PC-3 (cell line): ENCODE measurements around the gene RBL1. TPM values are rescaled to one million over a fixed set of nuclear protein-coding genes. Genes with fewer than 3 reads are reported as not detected.

Experiments
- ATAC-seq: fragments of 200-7000 bp; cut with Tn5 transposase; 2 replicates; pipeline ENCODE4 v1.9.1; 2020; ENCODE audit warnings: mild to moderate bottlenecking, moderate library complexity
- Bru-seq: library from RNA; stranded (reverse); fragments of 400-500 nt; gene quantifications from one replicate; lab custom pipeline; 2021; lab: Mats Ljungman, UMichigan
- BruChase-seq, 2 experiments: library from RNA; stranded (reverse); fragments of 400-500 nt; gene quantifications; one replicate each; lab custom pipeline; 2021; lab: Mats Ljungman, UMichigan
- BruUV-seq: library from RNA; stranded (reverse); fragments of 400-500 nt; replicated peaks from 2 replicates; lab custom pipeline; 2021; lab: Mats Ljungman, UMichigan
- CTCF ChIA-PET: fragments of 300-600 bp; sonication (Branson Sonifier 250); formaldehyde crosslinking; loops from one replicate; lab custom pipeline; 2022; ENCODE audit warnings: antibody characterized with exemption; lab: Charles Lee
- POLR2A ChIA-PET: fragments of 300-600 bp; sonication (Branson Sonifier 250); formaldehyde crosslinking; loops from one replicate; lab custom pipeline; 2022; ENCODE audit warnings: antibody characterized with exemption; ENCODE audit not compliant: unreplicated experiment; lab: Charles Lee
- DNase-seq: peaks from one replicate; pipeline ENCODE4 v3.0.0-alpha.2; 2015
- H2AFZ ChIP-seq: fragments of 300-600 bp; sonication (generic); 2 replicates; pipeline ENCODE4 v1.6.0; 2016; ENCODE audit warnings: antibody characterized with exemption, low read length
- H3F3A ChIP-seq: fragments of 300-600 bp; sonication (generic); one replicate; pipeline ENCODE4 v1.6.0; 2017; ENCODE audit warnings: antibody characterized with exemption, low read length, control low read depth, mild to moderate bottlenecking; ENCODE audit not compliant: unreplicated experiment
- H3K27ac ChIP-seq: fragments of 300-600 bp; sonication (generic); 2 replicates; pipeline ENCODE4 v1.5.1; 2016; ENCODE audit warnings: mild to moderate bottlenecking, low read length
- H3K27me3 ChIP-seq: fragments of 300-600 bp; sonication (generic); 2 replicates; pipeline ENCODE4 v1.6.1; 2016; ENCODE audit warnings: low read length, mixed read lengths
- H3K36me3 ChIP-seq: fragments of 300-600 bp; sonication (generic); 2 replicates; pipeline ENCODE4 v1.6.1; 2016; ENCODE audit warnings: low read depth, mixed run types, low read length, mixed read lengths
- H3K4me1 ChIP-seq: fragments of 300-600 bp; sonication (generic); 2 replicates; pipeline ENCODE4 v1.5.1; 2016; ENCODE audit warnings: low read length; ENCODE audit not compliant: insufficient read depth
- H3K4me2 ChIP-seq: fragments of 300-600 bp; sonication (generic); 2 replicates; pipeline ENCODE4 v1.6.0; 2016; ENCODE audit warnings: low read length
- H3K4me3 ChIP-seq: fragments of 300-600 bp; sonication (generic); 2 replicates; pipeline ENCODE4 v1.5.1; 2016; ENCODE audit warnings: mild to moderate bottlenecking, low read length, mixed read lengths
- H3K79me2 ChIP-seq: fragments of 300-600 bp; sonication (generic); 2 replicates; pipeline ENCODE4 v1.6.1; 2017; ENCODE audit warnings: low read length, mixed read lengths
- H3K9ac ChIP-seq: fragments of 300-600 bp; sonication (generic); 2 replicates; pipeline ENCODE4 v1.6.0; 2016; ENCODE audit warnings: mild to moderate bottlenecking, low read length
- H3K9me2 ChIP-seq: fragments of 300-600 bp; sonication (generic); replicated peaks from 2 replicates; pipeline ENCODE4 v1.6.1; 2016; ENCODE audit warnings: mixed run types, low read length, mixed read lengths
- H3K9me3 ChIP-seq: fragments of 300-600 bp; sonication (generic); 2 replicates; pipeline ENCODE4 v1.6.1; 2016; ENCODE audit warnings: low read length, mixed read lengths
- H4K20me1 ChIP-seq: fragments of 300-600 bp; sonication (generic); 2 replicates; pipeline ENCODE4 v1.6.1; 2016; ENCODE audit warnings: low read length, mixed read lengths
- EZH2 ChIP-seq: fragments of 300-600 bp; sonication (generic); IDR thresholded peaks from one replicate; pipeline ENCODE4 v1.6.1; 2017; ENCODE audit warnings: antibody characterized with exemption, mild to moderate bottlenecking, low read length; ENCODE audit not compliant: unreplicated experiment
- EZH2phosphoT487 ChIP-seq: fragments of 300-600 bp; sonication (generic); IDR thresholded peaks from 2 replicates; pipeline ENCODE4 v1.6.1; 2018; ENCODE audit warnings: mild to moderate bottlenecking, antibody characterized with exemption, low read length, borderline replicate concordance
- intact Hi-C: fragments of 100-400 bp; cut with micrococcal nuclease; formaldehyde crosslinking; loops from 2 replicates; pipeline ENCODE4 v1.9.0; 2023
- long read RNA-seq: library from polyadenylated mRNA; unstranded; transcript quantifications from one replicate; pipeline ENCODE4 v2.0.0, GENCODE V29; 2021; ENCODE audit not compliant: unreplicated experiment
- total RNA-seq: library from RNA; depleted of rRNA; stranded (reverse); fragments of >200 nt; gene quantifications from 2 replicates; pipeline ENCODE4 v1.2.3, GENCODE V29; 2014; rRNA removed
- TF ChIP-seq, protein P1 (sequence below): fragments of 300-600 bp; sonication (generic); conservative IDR thresholded peaks from 2 replicates; pipeline ENCODE4 v1.5.1; 2017; ENCODE audit warnings: antibody characterized with exemption, low read depth, mild to moderate bottlenecking, low read length

RBL1 gene, protein sequence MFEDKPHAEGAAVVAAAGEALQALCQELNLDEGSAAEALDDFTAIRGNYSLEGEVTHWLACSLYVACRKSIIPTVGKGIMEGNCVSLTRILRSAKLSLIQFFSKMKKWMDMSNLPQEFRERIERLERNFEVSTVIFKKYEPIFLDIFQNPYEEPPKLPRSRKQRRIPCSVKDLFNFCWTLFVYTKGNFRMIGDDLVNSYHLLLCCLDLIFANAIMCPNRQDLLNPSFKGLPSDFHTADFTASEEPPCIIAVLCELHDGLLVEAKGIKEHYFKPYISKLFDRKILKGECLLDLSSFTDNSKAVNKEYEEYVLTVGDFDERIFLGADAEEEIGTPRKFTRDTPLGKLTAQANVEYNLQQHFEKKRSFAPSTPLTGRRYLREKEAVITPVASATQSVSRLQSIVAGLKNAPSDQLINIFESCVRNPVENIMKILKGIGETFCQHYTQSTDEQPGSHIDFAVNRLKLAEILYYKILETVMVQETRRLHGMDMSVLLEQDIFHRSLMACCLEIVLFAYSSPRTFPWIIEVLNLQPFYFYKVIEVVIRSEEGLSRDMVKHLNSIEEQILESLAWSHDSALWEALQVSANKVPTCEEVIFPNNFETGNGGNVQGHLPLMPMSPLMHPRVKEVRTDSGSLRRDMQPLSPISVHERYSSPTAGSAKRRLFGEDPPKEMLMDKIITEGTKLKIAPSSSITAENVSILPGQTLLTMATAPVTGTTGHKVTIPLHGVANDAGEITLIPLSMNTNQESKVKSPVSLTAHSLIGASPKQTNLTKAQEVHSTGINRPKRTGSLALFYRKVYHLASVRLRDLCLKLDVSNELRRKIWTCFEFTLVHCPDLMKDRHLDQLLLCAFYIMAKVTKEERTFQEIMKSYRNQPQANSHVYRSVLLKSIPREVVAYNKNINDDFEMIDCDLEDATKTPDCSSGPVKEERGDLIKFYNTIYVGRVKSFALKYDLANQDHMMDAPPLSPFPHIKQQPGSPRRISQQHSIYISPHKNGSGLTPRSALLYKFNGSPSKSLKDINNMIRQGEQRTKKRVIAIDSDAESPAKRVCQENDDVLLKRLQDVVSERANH
- total RNA-seq (17.3 and 41.1 TPM in 2 replicates), Bru-seq, nascent RNA (percentile 58 among the genes with signal in this experiment), BruChase-seq, experiment 1, labeled RNA remaining after a 6-hour chase (percentile 56 among the genes with signal in this experiment), BruChase-seq, experiment 2, labeled RNA remaining after a 2-hour chase (percentile 44 among the genes with signal in this experiment)
- long read RNA-seq, full-length matches to known transcripts: 2 of 8 reads
- long read RNA-seq, partial matches to known transcripts: 3 of 8 reads
- long read RNA-seq, other reads (novel, unspliced or antisense): 3 of 8 reads

DNA sequence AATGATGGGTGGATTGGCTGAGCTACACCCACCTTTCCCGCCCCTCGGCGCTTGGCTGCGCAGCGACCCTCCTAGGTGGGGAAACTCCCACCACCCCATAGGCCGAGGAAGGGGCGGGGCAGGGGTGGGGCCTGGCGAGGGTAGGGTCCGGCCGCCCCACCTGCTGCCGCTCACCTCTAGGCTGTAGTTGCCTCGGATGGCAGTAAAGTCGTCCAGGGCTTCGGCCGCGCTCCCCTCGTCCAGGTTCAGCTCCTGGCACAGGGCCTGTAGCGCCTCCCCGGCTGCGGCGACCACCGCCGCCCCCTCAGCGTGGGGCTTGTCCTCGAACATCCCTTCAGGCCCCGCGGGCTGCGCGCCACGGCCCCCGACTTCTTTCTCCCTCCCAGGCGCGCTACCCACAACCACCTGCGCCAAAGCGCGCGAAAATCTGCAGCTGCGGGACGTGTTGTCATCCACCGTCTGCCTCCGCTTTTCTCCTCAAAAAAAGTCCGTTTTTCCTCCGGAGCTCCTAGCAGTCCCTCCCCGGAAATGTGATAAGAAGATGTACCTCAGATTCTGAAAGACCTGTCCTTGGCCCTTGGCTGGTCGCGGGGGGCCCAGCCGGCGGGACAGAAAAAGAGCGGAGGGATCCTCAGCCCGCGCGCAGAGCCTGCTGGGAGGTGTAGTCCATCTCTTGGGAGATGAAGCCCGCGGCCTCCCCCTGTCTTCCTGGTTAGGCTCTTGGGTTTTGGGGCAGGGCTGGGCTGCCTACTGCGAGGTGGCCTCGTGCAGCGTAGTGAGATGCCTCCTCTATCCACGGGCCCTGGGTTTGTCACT lies at the start of gene RBL1:
TSS of gene RBL1 (minus strand) at position 399 of the 816 bp plus-strand sequence. CDS start at position 330, 69 bp downstream.
- no peaks in the 10 kb centered on the region for H3K9me3 ChIP-seq
- intact Hi-C loops: no loop called here
- H3K4me3 ChIP-seq: peak within 1 kb of the TSS; percentile 72
- ChIA-PET CTCF (interaction anchor here (0.6 kb wide), 1 partner anchor 129 kb away, joined by 4 read pairs; no protein-coding TSS in a partner anchor), POLR2A (no interaction called here)
- no peaks in the 10 kb centered on the region for H3F3A ChIP-seq
- BruUV-seq: no TSS peak
- H3K79me2 ChIP-seq: peaks cover 41% of the 10 kb centered on the region
- H3K27me3 ChIP-seq: no peaks in the 10 kb centered on the region
- H3K9ac ChIP-seq: peak within 1 kb of the TSS; percentile 98
- peak; percentile 80 for DNase-seq
- peaks cover 3% of the 10 kb centered on the region; the same call in 1 of the 2 replicates for H3K36me3 ChIP-seq
- peak within 1 kb of the TSS; percentile 75 for H3K27ac ChIP-seq
- peak within 1 kb of the TSS; percentile 100 for H2AFZ ChIP-seq
- H3K9me2 ChIP-seq: no peaks in the 10 kb centered on the region
- TF ChIP-seq EZH2phosphoT487 (no peak), EZH2 (no peak)
- TF ChIP-seq, protein P1, sequence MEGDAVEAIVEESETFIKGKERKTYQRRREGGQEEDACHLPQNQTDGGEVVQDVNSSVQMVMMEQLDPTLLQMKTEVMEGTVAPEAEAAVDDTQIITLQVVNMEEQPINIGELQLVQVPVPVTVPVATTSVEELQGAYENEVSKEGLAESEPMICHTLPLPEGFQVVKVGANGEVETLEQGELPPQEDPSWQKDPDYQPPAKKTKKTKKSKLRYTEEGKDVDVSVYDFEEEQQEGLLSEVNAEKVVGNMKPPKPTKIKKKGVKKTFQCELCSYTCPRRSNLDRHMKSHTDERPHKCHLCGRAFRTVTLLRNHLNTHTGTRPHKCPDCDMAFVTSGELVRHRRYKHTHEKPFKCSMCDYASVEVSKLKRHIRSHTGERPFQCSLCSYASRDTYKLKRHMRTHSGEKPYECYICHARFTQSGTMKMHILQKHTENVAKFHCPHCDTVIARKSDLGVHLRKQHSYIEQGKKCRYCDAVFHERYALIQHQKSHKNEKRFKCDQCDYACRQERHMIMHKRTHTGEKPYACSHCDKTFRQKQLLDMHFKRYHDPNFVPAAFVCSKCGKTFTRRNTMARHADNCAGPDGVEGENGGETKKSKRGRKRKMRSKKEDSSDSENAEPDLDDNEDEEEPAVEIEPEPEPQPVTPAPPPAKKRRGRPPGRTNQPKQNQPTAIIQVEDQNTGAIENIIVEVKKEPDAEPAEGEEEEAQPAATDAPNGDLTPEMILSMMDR: peak; percentile 31; the same call in 1 of the 2 replicates
- H3K4me1 ChIP-seq: peaks cover 18% of the 10 kb centered on the region
- H3K4me2 ChIP-seq: peak within 1 kb of the TSS; percentile 89
- peak; percentile 87 for ATAC-seq
- no peaks in the 10 kb centered on the region for H4K20me1 ChIP-seq

DNA sequence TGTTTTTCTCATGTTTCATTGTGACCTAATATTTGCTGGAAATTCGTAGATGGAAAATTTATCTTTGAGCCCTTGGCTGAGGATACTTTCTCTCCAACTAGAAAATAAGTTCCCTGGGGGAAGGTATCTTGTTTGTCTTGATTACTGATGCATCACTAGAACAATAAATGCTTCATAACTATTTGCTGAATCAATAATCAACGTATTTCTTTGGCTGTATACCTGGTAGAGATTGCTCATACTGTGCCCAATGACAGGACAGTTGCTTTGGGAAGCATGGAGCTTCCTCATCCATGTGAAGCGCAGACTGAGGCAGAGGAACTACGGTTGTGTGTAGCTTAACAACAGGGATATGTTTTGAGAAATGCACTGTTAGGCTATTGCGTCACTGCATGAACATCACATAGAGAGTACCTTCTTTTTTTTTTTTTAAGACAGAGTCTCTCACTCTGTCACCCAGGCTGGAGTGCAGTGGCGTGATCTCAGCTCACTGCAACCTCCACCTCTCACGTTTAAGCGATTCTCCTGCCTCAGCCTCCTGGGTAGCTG lies 49.1 kb upstream of the RBL1 start:
- no TSS peak for BruUV-seq
- no peaks in the 10 kb centered on the region for H3K36me3 ChIP-seq
- intact Hi-C loops: no loop called here
- ChIA-PET CTCF (no interaction called here), POLR2A (no interaction called here)
- no peak overlapping the region for H3K4me2 ChIP-seq
- no peaks in the 10 kb centered on the region for H3F3A ChIP-seq
- H2AFZ ChIP-seq: no peak overlapping the region
- H3K27ac ChIP-seq: no peak overlapping the region
- H3K9me3 ChIP-seq: no peaks in the 10 kb centered on the region
- TF ChIP-seq, protein P1: no peak
- TF ChIP-seq EZH2phosphoT487 (no peak), EZH2 (no peak)
- H3K9me2 ChIP-seq: no peaks in the 10 kb centered on the region
- H3K79me2 ChIP-seq: no peaks in the 10 kb centered on the region
- H4K20me1 ChIP-seq: no peaks in the 10 kb centered on the region
- no peak overlapping the region for H3K4me3 ChIP-seq
- H3K4me1 ChIP-seq: no peaks in the 10 kb centered on the region
- no peak overlapping the region for H3K9ac ChIP-seq
- no peaks in the 10 kb centered on the region for H3K27me3 ChIP-seq
- ATAC-seq: peak; percentile 45; the same call in 1 of the 2 replicates
- peak; percentile 19 for DNase-seq
